Measurements from ENCODE around the gene NIP7. TPM values are rescaled to one million over a fixed set of nuclear protein-coding genes. Genes with fewer than 3 reads are reported as not detected.

NIP7 gene
- total and polyA plus RNA-seq, 2 experiments from 2014 or later: 30.4 to 47.4 TPM

DNA sequence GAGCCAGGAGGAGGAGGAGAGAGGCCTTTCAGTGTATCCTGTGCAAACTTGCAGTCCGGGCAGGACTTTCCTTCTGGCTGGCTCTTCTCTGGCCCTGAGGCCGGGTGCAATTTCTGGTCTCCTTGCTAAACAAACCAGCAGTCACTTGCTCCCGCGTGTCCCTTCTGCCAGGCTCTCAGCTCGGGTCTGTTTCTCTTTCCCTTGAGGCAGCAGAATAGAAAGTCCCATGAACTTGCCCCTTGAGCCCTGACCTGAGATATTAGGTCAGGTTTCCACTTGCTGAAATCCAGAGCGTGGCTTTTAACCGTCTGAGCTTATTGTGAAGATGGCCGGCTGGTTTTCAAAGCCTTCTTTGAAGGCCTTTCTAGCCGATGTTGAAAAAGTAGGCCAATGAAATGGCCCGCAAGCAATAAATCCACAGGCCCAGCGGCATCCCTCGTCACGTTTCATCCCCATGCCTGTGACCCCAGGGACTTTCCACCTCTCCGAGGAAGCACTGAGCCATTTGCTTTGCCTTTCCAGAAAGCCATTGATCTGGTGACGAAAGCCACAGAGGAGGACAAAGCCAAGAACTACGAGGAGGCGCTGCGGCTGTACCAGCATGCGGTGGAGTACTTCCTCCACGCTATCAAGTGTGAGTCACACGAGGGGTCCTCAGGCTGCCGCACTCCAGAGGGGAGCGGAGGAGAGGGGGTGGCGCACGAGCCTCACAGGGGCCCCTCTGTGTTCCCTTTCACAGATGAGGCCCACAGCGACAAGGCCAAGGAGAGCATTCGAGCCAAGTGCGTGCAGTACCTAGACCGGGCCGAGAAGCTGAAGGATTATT is 23.9 kb upstream of the NIP7 start:
- H3K4me3 Mint-ChIP-seq: no peak overlapping the region
- Histone ChIP-seq H2AFZ (no peak overlapping the region), H3K79me2 (replicated peaks; ENCODE audit: insufficient read depth) (peaks cover 26% of the 10 kb centered on the region), H3K4me2 (no peak overlapping the region), H3F3A (replicated peaks; ENCODE audit: low read depth) (peaks cover 4% of the 10 kb centered on the region; the same call in 1 of the 2 replicates), H3K9me2 (ENCODE audit: insufficient read depth) (no peaks in the 10 kb centered on the region), H3K4me3 (no peak overlapping the region), H3K27me3 (ENCODE audit: insufficient read depth) (no peaks in the 10 kb centered on the region), H3K36me3 (ENCODE audit: insufficient read depth) (no peaks in the 10 kb centered on the region; the same call in 1 of the 2 replicates), H3K27ac (ENCODE audit: low read depth) (no peak overlapping the region), H4K20me1 (replicated peaks; ENCODE audit: insufficient read depth) (peaks cover 18% of the 10 kb centered on the region), H3K4me1 (ENCODE audit: insufficient read depth) (0 out of 2 replicates have a peak, but pooled peaks cover 3% of the 10 kb centered on the region)
- TF ChIP-seq NANOG (IDR thresholded peaks at IDR 0.05; ENCODE audit: borderline replicate concordance) (no peak), EZH2 (IDR thresholded peaks at IDR 0.05; ENCODE audit: low read depth, unreplicated experiment) (no peak), STAT1 (IDR thresholded peaks at IDR 0.05; ENCODE audit: unreplicated experiment) (no peak)
- H3K36me3 Mint-ChIP-seq (ENCODE audit: low read depth): peaks cover 46% of the 10 kb centered on the region
- H3K27ac Mint-ChIP-seq: no peak overlapping the region
- no peaks in the 10 kb centered on the region for H3K9me3 Mint-ChIP-seq
- ATAC-seq (no peak), DNase-seq (ENCODE audit: low spot score) (no peak)
- H3K4me1 Mint-ChIP-seq: peaks cover 5% of the 10 kb centered on the region
- peaks cover 16% of the 10 kb centered on the region for H3K27me3 Mint-ChIP-seq (ENCODE audit: insufficient read depth, low read depth, poor library complexity)

DNA sequence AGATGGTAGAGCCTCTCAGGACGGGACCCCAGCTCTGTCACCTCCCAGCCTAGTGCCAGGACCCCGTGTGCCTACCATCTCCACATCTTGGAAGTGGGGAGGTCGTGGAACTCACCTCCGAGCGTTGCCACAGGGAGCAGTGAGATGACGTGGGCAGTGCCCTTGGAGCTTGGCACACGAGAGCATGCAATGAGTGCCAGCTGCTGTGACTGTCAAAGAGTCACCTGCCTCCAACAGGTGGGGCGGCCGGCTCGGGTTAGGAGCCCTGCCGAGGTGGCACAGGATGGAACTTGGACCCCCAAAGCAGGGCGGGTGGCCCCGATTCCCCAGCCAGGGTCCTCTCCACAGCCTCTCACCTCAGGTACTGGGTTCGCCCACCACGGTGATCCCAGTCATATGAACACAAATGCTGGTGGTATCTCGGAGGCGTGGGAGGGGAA is 23.0 kb upstream of the NIP7 start:
- Histone ChIP-seq H3K27me3 (ENCODE audit: insufficient read depth) (no peaks in the 10 kb centered on the region), H3K4me1 (ENCODE audit: insufficient read depth) (0 out of 2 replicates have a peak, but pooled peaks cover 3% of the 10 kb centered on the region), H3F3A (replicated peaks; ENCODE audit: low read depth) (peaks cover 4% of the 10 kb centered on the region; the same call in 1 of the 2 replicates), H2AFZ (no peak overlapping the region), H3K27ac (ENCODE audit: low read depth) (no peak overlapping the region), H3K4me3 (no peak overlapping the region), H4K20me1 (replicated peaks; ENCODE audit: insufficient read depth) (peaks cover 21% of the 10 kb centered on the region), H3K9me2 (ENCODE audit: insufficient read depth) (no peaks in the 10 kb centered on the region), H3K4me2 (no peak overlapping the region), H3K36me3 (ENCODE audit: insufficient read depth) (peaks cover 3% of the 10 kb centered on the region), H3K79me2 (replicated peaks; ENCODE audit: insufficient read depth) (peaks cover 26% of the 10 kb centered on the region)
- peaks cover 55% of the 10 kb centered on the region for H3K36me3 Mint-ChIP-seq (ENCODE audit: low read depth)
- no peaks in the 10 kb centered on the region for H3K9me3 Mint-ChIP-seq
- peaks cover 16% of the 10 kb centered on the region for H3K27me3 Mint-ChIP-seq (ENCODE audit: insufficient read depth, low read depth, poor library complexity)
- DNase-seq (ENCODE audit: low spot score): no peak
- H3K27ac Mint-ChIP-seq: no peak overlapping the region
- H3K4me1 Mint-ChIP-seq: peaks cover 5% of the 10 kb centered on the region
- no peak overlapping the region for H3K4me3 Mint-ChIP-seq
- TF ChIP-seq, protein P1, sequence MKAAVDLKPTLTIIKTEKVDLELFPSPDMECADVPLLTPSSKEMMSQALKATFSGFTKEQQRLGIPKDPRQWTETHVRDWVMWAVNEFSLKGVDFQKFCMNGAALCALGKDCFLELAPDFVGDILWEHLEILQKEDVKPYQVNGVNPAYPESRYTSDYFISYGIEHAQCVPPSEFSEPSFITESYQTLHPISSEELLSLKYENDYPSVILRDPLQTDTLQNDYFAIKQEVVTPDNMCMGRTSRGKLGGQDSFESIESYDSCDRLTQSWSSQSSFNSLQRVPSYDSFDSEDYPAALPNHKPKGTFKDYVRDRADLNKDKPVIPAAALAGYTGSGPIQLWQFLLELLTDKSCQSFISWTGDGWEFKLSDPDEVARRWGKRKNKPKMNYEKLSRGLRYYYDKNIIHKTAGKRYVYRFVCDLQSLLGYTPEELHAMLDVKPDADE (IDR thresholded peaks at IDR 0.05): no peak
- TF ChIP-seq CREB1 (CRISPR knock-in tag; IDR thresholded peaks at IDR 0.05; ENCODE audit: low read depth): no peak
- TF ChIP-seq STAT1 (IDR thresholded peaks at IDR 0.05; ENCODE audit: unreplicated experiment): no peak
- no peak for ATAC-seq

DNA sequence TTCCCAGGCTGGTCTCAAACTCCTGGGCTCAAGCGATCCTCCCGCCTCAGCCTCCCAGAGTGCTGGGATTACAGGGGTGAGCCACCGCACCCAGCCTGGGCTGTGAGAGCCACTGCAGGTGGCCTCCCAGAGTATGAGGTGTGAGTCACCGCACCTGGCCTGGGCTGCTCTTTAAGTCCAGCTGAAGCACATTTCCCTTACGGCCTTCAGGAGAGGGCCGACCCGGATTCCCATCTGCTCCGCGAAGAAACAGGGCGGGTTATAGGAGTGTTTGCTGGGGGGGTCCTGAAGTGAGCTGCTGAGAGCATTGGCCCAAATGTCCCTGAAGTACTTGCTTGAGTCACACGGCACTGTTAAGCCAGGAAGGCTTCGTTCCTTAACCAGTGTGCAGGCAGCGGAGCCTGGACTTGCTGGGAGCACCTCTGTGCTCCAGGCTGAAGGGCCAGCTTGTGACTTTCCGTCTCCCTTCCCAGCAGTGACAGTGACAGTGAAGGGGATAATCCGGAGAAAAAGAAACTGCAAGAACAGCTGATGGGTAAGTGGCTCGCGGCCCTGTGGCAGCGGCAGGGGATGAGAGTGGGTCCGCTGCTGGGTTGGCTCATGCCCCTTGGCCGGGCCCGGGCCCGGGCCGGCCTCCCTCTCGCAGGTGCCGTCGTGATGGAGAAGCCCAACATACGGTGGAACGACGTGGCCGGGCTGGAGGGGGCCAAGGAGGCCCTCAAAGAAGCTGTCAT is 21.2 kb upstream of the NIP7 start:
- Histone ChIP-seq H2AFZ (no peak overlapping the region), H3F3A (replicated peaks; ENCODE audit: low read depth) (peaks cover 4% of the 10 kb centered on the region; the same call in 1 of the 2 replicates), H3K36me3 (ENCODE audit: insufficient read depth) (peaks cover 4% of the 10 kb centered on the region), H4K20me1 (replicated peaks; ENCODE audit: insufficient read depth) (peaks cover 13% of the 10 kb centered on the region), H3K79me2 (replicated peaks; ENCODE audit: insufficient read depth) (peaks cover 11% of the 10 kb centered on the region), H3K4me3 (no peak overlapping the region), H3K27me3 (ENCODE audit: insufficient read depth) (no peaks in the 10 kb centered on the region), H3K4me1 (ENCODE audit: insufficient read depth) (no peaks in the 10 kb centered on the region), H3K4me2 (no peak overlapping the region), H3K9me2 (ENCODE audit: insufficient read depth) (no peaks in the 10 kb centered on the region), H3K27ac (ENCODE audit: low read depth) (no peak overlapping the region)
- H3K36me3 Mint-ChIP-seq (ENCODE audit: low read depth): peaks cover 70% of the 10 kb centered on the region
- DNase-seq (ENCODE audit: low spot score): no peak
- no peak for TF ChIP-seq EZH2 (IDR thresholded peaks at IDR 0.05; ENCODE audit: low read depth, unreplicated experiment)
- no peaks in the 10 kb centered on the region for H3K9me3 Mint-ChIP-seq
- no peaks in the 10 kb centered on the region; the same call in 2 of the 3 replicates for H3K4me1 Mint-ChIP-seq
- no peak for ATAC-seq
- H3K4me3 Mint-ChIP-seq: no peak overlapping the region
- no peak overlapping the region for H3K27ac Mint-ChIP-seq
- peaks cover 19% of the 10 kb centered on the region for H3K27me3 Mint-ChIP-seq (ENCODE audit: insufficient read depth, low read depth, poor library complexity)
